HFFc6 (cell line): ENCODE measurements around the gene FRMD5. TPM values are rescaled to one million over a fixed set of nuclear protein-coding genes. Genes with fewer than 3 reads are reported as not detected.

Experiments used
- DNase-seq: peaks from one replicate; pipeline ENCODE4 v3.0.0-alpha.2; 2018
- H3K27ac Mint-ChIP-seq: 2 replicates; pipeline ENCODE4 v1.8.0; 2020; ENCODE audit warnings: mild to moderate bottlenecking, mixed read lengths
- H3K27me3 Mint-ChIP-seq: 2 replicates; pipeline ENCODE4 v1.8.0; 2021; ENCODE audit warnings: mild to moderate bottlenecking, moderate library complexity, mixed read lengths; ENCODE audit not compliant: insufficient read depth
- H3K36me3 Mint-ChIP-seq: 2 replicates; pipeline ENCODE4 v1.8.0; 2021; ENCODE audit warnings: low read depth, mixed read lengths
- H3K4me1 Mint-ChIP-seq: 2 replicates; pipeline ENCODE4 v1.8.0; 2020; ENCODE audit warnings: low read depth, mixed read lengths
- H3K4me3 Mint-ChIP-seq: 2 replicates; pipeline ENCODE4 v1.8.0; 2020; ENCODE audit warnings: mild to moderate bottlenecking, moderate library complexity, mixed read lengths
- H3K9me3 Mint-ChIP-seq: 2 replicates; pipeline ENCODE4 v1.8.0; 2020; ENCODE audit warnings: mild to moderate bottlenecking, mixed read lengths
- CTCF ChIP-seq: fragments of 200-600 bp; sonication (generic); IDR thresholded peaks from 2 replicates; pipeline ENCODE4 v1.5.0; 2021; ENCODE audit warnings: antibody characterized with exemption, mild to moderate bottlenecking
- total RNA-seq, 6 experiments: library from RNA; stranded (reverse); fragmentation: NEBNext Ultra II Directional; extraction: Animal tissue kit (Norgen Biotek cat#: 25700); gene quantifications; 2 replicates in 1 of 6; 3 replicates in 5 of 6; pipeline ENCODE4 v1.2.3, GENCODE V29; 2021

Gene FRMD5
- total RNA-seq, 6 experiments from 2014 or later, result 0.67 to 1.1 (median 0.94) TPM

- TF ChIP-seq CTCF, result no peak
- no peak overlapping the region for H3K27ac Mint-ChIP-seq
- H3K4me1 Mint-ChIP-seq, result peaks cover 42% of the 10 kb centered on the region
- no peaks in the 10 kb centered on the region for H3K36me3 Mint-ChIP-seq
- H3K4me3 Mint-ChIP-seq, result no peak overlapping the region
- DNase-seq, result no peak
- no peaks in the 10 kb centered on the region for H3K9me3 Mint-ChIP-seq
- H3K27me3 Mint-ChIP-seq, result no peaks in the 10 kb centered on the region; the same call in 1 of the 2 replicates
Observed at GRCh38 chr15:43919540-43920253, 275.4 kb downstream of the FRMD5 start.

- Mint-ChIP-seq H3K27me3 (no peaks in the 10 kb centered on the region; the same call in 1 of the 2 replicates), H3K4me1 (peaks cover 51% of the 10 kb centered on the region), H3K9me3 (no peaks in the 10 kb centered on the region), H3K36me3 (no peaks in the 10 kb centered on the region), H3K27ac (no peak overlapping the region), H3K4me3 (no peak overlapping the region)
- no peak for TF ChIP-seq CTCF
- no peak for DNase-seq
Observed at GRCh38 chr15:43918717-43919116, 276.4 kb downstream of the FRMD5 start.

- H3K4me1 Mint-ChIP-seq, result peaks cover 61% of the 10 kb centered on the region
- H3K27me3 Mint-ChIP-seq, result no peaks in the 10 kb centered on the region; the same call in 1 of the 2 replicates
- no peak overlapping the region for H3K27ac Mint-ChIP-seq
- no peaks in the 10 kb centered on the region for H3K36me3 Mint-ChIP-seq
- no peak for TF ChIP-seq CTCF
- H3K4me3 Mint-ChIP-seq, result no peak overlapping the region
- no peak for DNase-seq
- no peaks in the 10 kb centered on the region for H3K9me3 Mint-ChIP-seq
Observed at GRCh38 chr15:43916326-43916660, 278.8 kb downstream of the FRMD5 start.

GRCh38 chr15:43915631-43916325, 279.3 kb downstream of the FRMD5 start:
- no peak for DNase-seq

GRCh38 chr15:43913941-43914340, 281.1 kb downstream of the FRMD5 start:
- Mint-ChIP-seq H3K9me3 (no peaks in the 10 kb centered on the region), H3K27ac (peak overlapping the region; percentile 96), H3K36me3 (0 out of 2 replicates have a peak, but pooled peaks cover 3% of the 10 kb centered on the region), H3K27me3 (no peaks in the 10 kb centered on the region; the same call in 1 of the 2 replicates), H3K4me3 (peak overlapping the region; percentile 67), H3K4me1 (peaks cover 58% of the 10 kb centered on the region)
- DNase-seq, result no peak
- no peak for TF ChIP-seq CTCF

More at GRCh38 chr15:43915631-43916325, 279.3 kb downstream of the FRMD5 start:
- H3K9me3 Mint-ChIP-seq, result no peaks in the 10 kb centered on the region
- no peak overlapping the region for H3K27ac Mint-ChIP-seq
- H3K4me1 Mint-ChIP-seq, result peaks cover 61% of the 10 kb centered on the region
- no peaks in the 10 kb centered on the region; the same call in 1 of the 2 replicates for H3K27me3 Mint-ChIP-seq
- TF ChIP-seq CTCF, result no peak
- no peak overlapping the region for H3K4me3 Mint-ChIP-seq
- 0 out of 2 replicates have a peak, but pooled peaks cover 1% of the 10 kb centered on the region for H3K36me3 Mint-ChIP-seq
